Upper lobe of left lung (tissue), 4 donors: ENCODE data around the gene PTPRZ1.

Experiments used
- CTCF ChIP-seq, 6 experiments: fragments of 450-650 bp in 4 of 6; fragments of 200-600 bp in 2 of 6; sonication (generic) in 2 of 6; IDR thresholded peaks; one replicate each; pipeline ENCODE4 v1.5.1; 2016 to 2019; ENCODE audit warnings: antibody characterized with exemption in 6 of 6
- EP300 ChIP-seq, 4 donors: sonication (generic); formaldehyde crosslinking; IDR thresholded peaks; one replicate each; pipeline ENCODE4 v1.5.1; 2017; ENCODE audit warnings: antibody characterized with exemption in 4 of 4, control low read depth in 2 of 4
- POLR2A ChIP-seq, 4 donors: fragments of 450-650 bp; IDR thresholded peaks; one replicate each; pipeline ENCODE4 v1.5.1; 2016 to 2017; ENCODE audit warnings: antibody characterized with exemption in 4 of 4, mild to moderate bottlenecking in 2 of 4
- POLR2AphosphoS5 ChIP-seq, 2 donors: sonication (generic); formaldehyde crosslinking; IDR thresholded peaks; one replicate each; pipeline ENCODE4 v1.5.1; 2017; ENCODE audit warnings: antibody characterized with exemption in 2 of 2

GRCh38 chr7:121831351-121831750 is 41.6 kb upstream of the PTPRZ1 start:
- TF ChIP-seq CTCF (IDR thresholded peaks at IDR 0.05) (no peak), POLR2A (IDR thresholded peaks at IDR 0.05) (no peak), EP300 (IDR thresholded peaks at IDR 0.05) (no peak), POLR2AphosphoS5 (IDR thresholded peaks at IDR 0.05) (no peak)
